HL-60 (cell line): ENCODE results near the gene ANXA2.

Experiments
- DNase-seq, 2 experiments: peaks; one replicate each; pipeline ENCODE4 v3.0.0-alpha.2; 2010 to 2020; ENCODE audit warnings: low read depth in 1 of 2, low spot score in 1 of 2
- H3K27ac ChIP-seq: fragments of 250-450 bp; sonication (Bioruptor Pico); replicated peaks from 2 replicates; pipeline ENCODE4 v1.5.1; 2020; ENCODE audit warnings: mild to moderate bottlenecking, moderate library complexity
- H3K27me3 ChIP-seq: fragments of 250-450 bp; sonication (Bioruptor Pico); 2 replicates; pipeline ENCODE4 v1.5.1; 2021; ENCODE audit warnings: mild to moderate bottlenecking, moderate library complexity; ENCODE audit not compliant: insufficient read depth, poor library complexity, severe bottlenecking
- H3K4me3 ChIP-seq: replicated peaks from 2 replicates; pipeline ENCODE4 v1.5.1; 2011; ENCODE audit warnings: mild to moderate bottlenecking, control low read depth, low read length; ENCODE audit not compliant: insufficient read depth
- CTCF ChIP-seq: IDR thresholded peaks from one replicate; pipeline ENCODE4 v1.5.1; 2011; ENCODE audit warnings: low read length, control low read depth, inconsistent platforms; ENCODE audit not compliant: insufficient read depth
- GABPA ChIP-seq: IDR thresholded peaks from 2 replicates; pipeline ENCODE4 v1.6.1; 2012; ENCODE audit warnings: low read depth
- POLR2AphosphoS5 ChIP-seq: IDR thresholded peaks from 2 replicates; pipeline ENCODE4 v1.6.1; 2012; ENCODE audit warnings: low read depth
- REST ChIP-seq: IDR thresholded peaks from 2 replicates; pipeline ENCODE4 v1.6.1; 2012; ENCODE audit warnings: low read depth; ENCODE audit not compliant: insufficient replicate concordance
- SPI1 ChIP-seq: IDR thresholded peaks from 2 replicates; pipeline ENCODE4 v1.6.1; 2012; ENCODE audit warnings: low read depth, mild to moderate bottlenecking, borderline replicate concordance

Gene ANXA2

GRCh38 chr15:60382773-60383674 lies 14.8 kb downstream of the ANXA2 start:
- H3K4me3 ChIP-seq, result no peak overlapping the region
- DNase-seq, result no peak
- no peaks in the 10 kb centered on the region for H3K27me3 ChIP-seq
- H3K27ac ChIP-seq, result no peak overlapping the region
- no peak for TF ChIP-seq GABPA
- no peak for TF ChIP-seq SPI1
- no peak for TF ChIP-seq CTCF
- no peak for TF ChIP-seq POLR2AphosphoS5
- no peak for TF ChIP-seq REST

GRCh38 chr15:60381148-60381788 lies 16.5 kb downstream of the ANXA2 start:
- Histone ChIP-seq H3K4me3 (no peak overlapping the region), H3K27ac (no peak overlapping the region), H3K27me3 (no peaks in the 10 kb centered on the region)
- DNase-seq, result no peak
- no peak for TF ChIP-seq CTCF
- TF ChIP-seq GABPA, result no peak
- TF ChIP-seq REST, result no peak
- TF ChIP-seq SPI1, result no peak

- no peak overlapping the region for H3K27ac ChIP-seq
- TF ChIP-seq REST, result no peak
- TF ChIP-seq POLR2AphosphoS5, result no peak
These were observed 18.1 kb downstream of the ANXA2 start for GRCh38 chr15:60379525-60380274.

More at GRCh38 chr15:60379525-60380274, 18.1 kb downstream of the ANXA2 start:
- DNase-seq, result no peak
- H3K4me3 ChIP-seq, result no peak overlapping the region
- no peaks in the 10 kb centered on the region for H3K27me3 ChIP-seq
